ENCODE data around the gene ZNF584.
"Not testable (repeated sequence)": the region's sequence is repeated elsewhere in the genome, so short reads cannot be mapped to it uniquely, and the experiment has no call there.

The ZNF584 gene

DNA sequence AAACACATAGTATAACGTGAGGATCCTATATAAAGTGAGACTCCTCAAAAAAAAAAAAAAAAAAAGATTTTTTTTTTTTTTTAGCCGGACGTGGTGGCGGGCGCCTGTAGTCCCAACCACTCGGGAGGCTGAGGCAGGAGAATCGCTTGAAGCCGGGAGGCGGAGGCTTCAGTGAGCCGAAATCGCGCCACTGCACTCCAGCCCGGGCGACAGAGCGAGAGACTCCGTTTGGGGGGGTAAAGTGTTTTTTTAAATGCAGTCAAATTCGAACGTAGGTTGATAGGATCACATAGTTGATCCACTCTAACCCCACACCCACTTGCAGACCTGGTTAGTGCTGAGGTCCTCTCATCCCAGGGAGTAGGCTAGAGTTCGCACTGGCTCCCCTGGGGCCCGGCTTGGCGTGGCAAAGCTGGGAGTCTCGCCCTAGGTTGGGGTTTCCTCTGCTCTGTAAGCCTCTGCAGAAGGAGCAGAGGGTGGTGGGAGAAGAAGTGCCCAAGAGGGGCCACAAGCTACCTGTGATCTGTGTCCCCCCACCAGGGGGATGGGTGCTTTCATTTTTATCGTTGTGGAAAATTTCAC is 6.5 kb upstream of the ZNF584 start:
- POLR2A ChIA-PET, result interaction anchor here (0.6 to 1.7 kb wide), 2 partner anchors 20 to 39 kb away, joined by 4 to 5 read pairs; partner anchors contain the start of gene ZNF497
- 0 out of 2 replicates have a peak, but pooled peaks have one; percentile 3 for TF ChIP-seq ZNF660 (tag by site-specific recombination; IDR thresholded peaks at IDR 0.05)
- TF ChIP-seq, protein P1, sequence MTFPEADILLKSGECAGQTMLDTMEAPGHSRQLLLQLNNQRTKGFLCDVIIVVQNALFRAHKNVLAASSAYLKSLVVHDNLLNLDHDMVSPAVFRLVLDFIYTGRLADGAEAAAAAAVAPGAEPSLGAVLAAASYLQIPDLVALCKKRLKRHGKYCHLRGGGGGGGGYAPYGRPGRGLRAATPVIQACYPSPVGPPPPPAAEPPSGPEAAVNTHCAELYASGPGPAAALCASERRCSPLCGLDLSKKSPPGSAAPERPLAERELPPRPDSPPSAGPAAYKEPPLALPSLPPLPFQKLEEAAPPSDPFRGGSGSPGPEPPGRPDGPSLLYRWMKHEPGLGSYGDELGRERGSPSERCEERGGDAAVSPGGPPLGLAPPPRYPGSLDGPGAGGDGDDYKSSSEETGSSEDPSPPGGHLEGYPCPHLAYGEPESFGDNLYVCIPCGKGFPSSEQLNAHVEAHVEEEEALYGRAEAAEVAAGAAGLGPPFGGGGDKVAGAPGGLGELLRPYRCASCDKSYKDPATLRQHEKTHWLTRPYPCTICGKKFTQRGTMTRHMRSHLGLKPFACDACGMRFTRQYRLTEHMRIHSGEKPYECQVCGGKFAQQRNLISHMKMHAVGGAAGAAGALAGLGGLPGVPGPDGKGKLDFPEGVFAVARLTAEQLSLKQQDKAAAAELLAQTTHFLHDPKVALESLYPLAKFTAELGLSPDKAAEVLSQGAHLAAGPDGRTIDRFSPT (tag by site-specific recombination; IDR thresholded peaks at IDR 0.05), result no peak
- TF ChIP-seq, protein P2, sequence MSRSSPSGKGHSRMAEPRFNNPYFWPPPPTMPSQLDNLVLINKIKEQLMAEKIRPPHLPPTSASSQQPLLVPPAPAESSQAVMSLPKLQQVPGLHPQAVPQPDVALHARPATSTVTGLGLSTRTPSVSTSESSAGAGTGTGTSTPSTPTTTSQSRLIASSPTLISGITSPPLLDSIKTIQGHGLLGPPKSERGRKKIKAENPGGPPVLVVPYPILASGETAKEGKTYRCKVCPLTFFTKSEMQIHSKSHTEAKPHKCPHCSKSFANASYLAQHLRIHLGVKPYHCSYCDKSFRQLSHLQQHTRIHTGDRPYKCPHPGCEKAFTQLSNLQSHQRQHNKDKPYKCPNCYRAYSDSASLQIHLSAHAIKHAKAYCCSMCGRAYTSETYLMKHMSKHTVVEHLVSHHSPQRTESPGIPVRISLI (tag by site-specific recombination; IDR thresholded peaks at IDR 0.05), result peak; percentile 51; the same call in 1 of the 2 replicates
- TF ChIP-seq, protein P3, sequence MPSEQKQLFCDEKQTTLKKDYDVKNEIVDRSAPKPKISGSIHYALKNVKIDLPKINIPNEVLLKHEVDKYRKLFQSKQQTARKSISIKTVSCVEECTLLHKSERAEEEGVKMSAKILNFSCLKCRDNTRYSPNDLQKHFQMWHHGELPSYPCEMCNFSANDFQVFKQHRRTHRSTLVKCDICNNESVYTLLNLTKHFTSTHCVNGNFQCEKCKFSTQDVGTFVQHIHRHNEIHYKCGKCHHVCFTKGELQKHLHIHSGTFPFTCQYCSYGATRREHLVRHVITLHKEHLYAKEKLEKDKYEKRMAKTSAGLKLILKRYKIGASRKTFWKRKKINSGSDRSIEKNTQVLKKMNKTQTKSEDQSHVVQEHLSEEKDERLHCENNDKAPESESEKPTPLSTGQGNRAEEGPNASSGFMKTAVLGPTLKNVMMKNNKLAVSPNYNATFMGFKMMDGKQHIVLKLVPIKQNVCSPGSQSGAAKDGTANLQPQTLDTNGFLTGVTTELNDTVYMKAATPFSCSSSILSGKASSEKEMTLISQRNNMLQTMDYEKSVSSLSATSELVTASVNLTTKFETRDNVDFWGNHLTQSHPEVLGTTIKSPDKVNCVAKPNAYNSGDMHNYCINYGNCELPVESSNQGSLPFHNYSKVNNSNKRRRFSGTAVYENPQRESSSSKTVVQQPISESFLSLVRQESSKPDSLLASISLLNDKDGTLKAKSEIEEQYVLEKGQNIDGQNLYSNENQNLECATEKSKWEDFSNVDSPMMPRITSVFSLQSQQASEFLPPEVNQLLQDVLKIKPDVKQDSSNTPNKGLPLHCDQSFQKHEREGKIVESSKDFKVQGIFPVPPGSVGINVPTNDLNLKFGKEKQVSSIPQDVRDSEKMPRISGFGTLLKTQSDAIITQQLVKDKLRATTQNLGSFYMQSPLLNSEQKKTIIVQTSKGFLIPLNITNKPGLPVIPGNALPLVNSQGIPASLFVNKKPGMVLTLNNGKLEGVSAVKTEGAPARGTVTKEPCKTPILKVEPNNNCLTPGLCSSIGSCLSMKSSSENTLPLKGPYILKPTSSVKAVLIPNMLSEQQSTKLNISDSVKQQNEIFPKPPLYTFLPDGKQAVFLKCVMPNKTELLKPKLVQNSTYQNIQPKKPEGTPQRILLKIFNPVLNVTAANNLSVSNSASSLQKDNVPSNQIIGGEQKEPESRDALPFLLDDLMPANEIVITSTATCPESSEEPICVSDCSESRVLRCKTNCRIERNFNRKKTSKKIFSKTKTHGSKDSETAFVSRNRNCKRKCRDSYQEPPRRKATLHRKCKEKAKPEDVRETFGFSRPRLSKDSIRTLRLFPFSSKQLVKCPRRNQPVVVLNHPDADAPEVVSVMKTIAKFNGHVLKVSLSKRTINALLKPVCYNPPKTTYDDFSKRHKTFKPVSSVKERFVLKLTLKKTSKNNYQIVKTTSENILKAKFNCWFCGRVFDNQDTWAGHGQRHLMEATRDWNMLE (tag by site-specific recombination; conservative IDR thresholded peaks at IDR 0.05; ENCODE audit: low read depth), result no peak
- Histone ChIP-seq H3K4me1 (ENCODE audit: control insufficient read depth, insufficient read depth, low read length) (peaks cover 3% of the 10 kb centered on the region; the same call in 1 of the 2 replicates), H3K36me3 (ENCODE audit: control insufficient read depth in 2 of 2, insufficient read depth in 1 of 2, low read length in 2 of 2) (peaks cover 0 to 5% of the 10 kb centered on the region in 2 experiments; a peak in 2 of 3 replicates), H3K27ac (ENCODE audit: extremely low read depth, low read depth, low read length) (no peak overlapping the region), H3K4me3 (ENCODE audit: low read depth, low read length) (peak overlapping the region; percentile 66), H3K9me3 (ENCODE audit: control insufficient read depth, insufficient read depth, low read depth, low read length) (no peaks in the 10 kb centered on the region)
- CTCF ChIA-PET, result no interaction called here

DNA sequence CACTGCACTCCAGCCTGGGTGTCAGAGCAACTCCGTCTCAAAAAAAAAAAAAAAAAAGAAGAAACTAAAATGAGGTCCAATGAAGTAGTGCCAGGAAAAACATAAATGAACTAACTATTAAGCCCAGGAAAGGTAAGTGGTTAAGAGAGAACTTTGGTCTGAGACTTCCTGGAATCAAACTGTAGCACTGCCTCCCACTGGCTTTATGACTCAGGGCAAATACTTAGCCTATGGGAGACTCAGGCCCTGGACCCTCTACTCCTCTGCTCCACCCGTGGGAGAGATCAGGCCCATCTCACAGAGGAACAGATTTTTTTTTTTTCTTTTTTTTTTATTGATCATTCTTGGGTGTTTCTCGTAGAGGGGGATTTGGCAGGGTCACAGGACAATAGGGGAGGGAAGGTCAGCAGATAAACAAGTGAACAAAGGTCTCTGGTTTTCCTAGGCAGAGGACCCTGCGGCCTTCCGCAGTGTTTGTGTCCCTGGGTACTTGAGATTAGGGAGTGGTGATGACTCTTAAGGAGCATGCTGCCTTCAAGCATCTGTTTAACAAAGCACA is 4.5 kb upstream of the ZNF584 start:
- CTCF ChIA-PET, result interaction anchor here (1.1 kb wide), 1 partner anchor 72 kb away, joined by 8 read pairs; the partner anchor contains the start of gene ZNF446
- TF ChIP-seq, protein P2 (tag by site-specific recombination; IDR thresholded peaks at IDR 0.05), result peak; percentile 57; the same call in 1 of the 2 replicates
- TF ChIP-seq ZFHX2 (tag by site-specific recombination; conservative IDR thresholded peaks at IDR 0.05), result 0 out of 2 replicates have a peak, but pooled peaks have one; percentile 16
- peak; percentile 44; the same call in 1 of the 2 replicates for TF ChIP-seq EGR2 (tag by site-specific recombination; IDR thresholded peaks at IDR 0.05; ENCODE audit: low read depth)
- peak; percentile 49; the same call in 1 of the 2 replicates for TF ChIP-seq BCL11B (tag by site-specific recombination; IDR thresholded peaks at IDR 0.05; ENCODE audit: low read depth)
- TF ChIP-seq KLF1 (tag by site-specific recombination; IDR thresholded peaks at IDR 0.05), result peak; percentile 42; the same call in 1 of the 2 replicates
- peak; percentile 69 for TF ChIP-seq ZNF510 (tag by site-specific recombination; IDR thresholded peaks at IDR 0.05; ENCODE audit: insufficient replicate concordance)
- POLR2A ChIA-PET, result interaction anchor here (0.7 to 1.7 kb wide), 2 partner anchors 42 to 66 kb away, joined by 5 to 6 read pairs; partner anchors contain the start of gene ZNF497
- H3K36me3 ChIP-seq (ENCODE audit: control insufficient read depth in 2 of 2, insufficient read depth in 1 of 2, low read length in 2 of 2); H3K9me3 ChIP-seq (ENCODE audit: control insufficient read depth, insufficient read depth, low read depth, low read length); H3K4me1 ChIP-seq (ENCODE audit: control insufficient read depth, insufficient read depth, low read length); H3K27ac ChIP-seq (ENCODE audit: extremely low read depth, low read depth, low read length); H3K4me3 ChIP-seq (ENCODE audit: low read depth, low read length): not testable (repeated sequence)
